OCI-M2 (cell line): Measurements from ENCODE around the gene RAB4A.
A peak's percentile ranks its signal among the peaks of the same experiment; 100 is the strongest.

Experiments
- DNase-seq: peaks from one replicate; lab custom pipeline; 2025; ENCODE audit not compliant: unreplicated experiment; lab: John Stamatoyannopoulos, UW

RAB4A gene

GRCh38 chr1:229243638-229244037 lies 27.3 kb upstream of the RAB4A start:
- DNase-seq: no peak

- no peak for DNase-seq
These were observed 26.8 kb upstream of the RAB4A start for GRCh38 chr1:229244091-229244490.

GRCh38 chr1:229247871-229248270 lies 23.0 kb upstream of the RAB4A start:
- DNase-seq: no peak

GRCh38 chr1:229248821-229249817 lies 21.8 kb upstream of the RAB4A start:
- DNase-seq: no peak

- DNase-seq: no peak
These were observed 20.9 kb upstream of the RAB4A start for GRCh38 chr1:229249854-229250644.

- DNase-seq: no peak
These were observed 19.7 kb upstream of the RAB4A start for GRCh38 chr1:229251185-229251584.

- no peak for DNase-seq
These were observed 18.5 kb upstream of the RAB4A start for GRCh38 chr1:229252228-229252984.

GRCh38 chr1:229253151-229253974 lies 17.5 kb upstream of the RAB4A start:
- no peak for DNase-seq

GRCh38 chr1:229254910-229255541 lies 15.9 kb upstream of the RAB4A start:
- DNase-seq: no peak

- DNase-seq: peak; percentile 28
These were observed 12.7 kb upstream of the RAB4A start for GRCh38 chr1:229258031-229258756.

- DNase-seq: no peak
These were observed 12.2 kb upstream of the RAB4A start for GRCh38 chr1:229258757-229259060.

GRCh38 chr1:229260297-229260696 lies 10.6 kb upstream of the RAB4A start:
- DNase-seq: no peak

GRCh38 chr1:229262239-229262638 lies 8.7 kb upstream of the RAB4A start:
- DNase-seq: no peak

GRCh38 chr1:229263254-229263653 lies 7.7 kb upstream of the RAB4A start:
- DNase-seq: no peak

GRCh38 chr1:229264068-229264467 lies 6.8 kb upstream of the RAB4A start:
- no peak for DNase-seq

GRCh38 chr1:229264487-229264886 lies 6.4 kb upstream of the RAB4A start:
- no peak for DNase-seq

GRCh38 chr1:229266274-229266673 lies 4.6 kb upstream of the RAB4A start:
- DNase-seq: no peak

- DNase-seq: no peak
These were observed 3.9 kb upstream of the RAB4A start for GRCh38 chr1:229266832-229267500.

- DNase-seq: no peak
These were observed 2.4 kb upstream of the RAB4A start for GRCh38 chr1:229268505-229268904.
